ENCODE measurements around the gene PRRX2. TPM values are rescaled to one million over a fixed set of nuclear protein-coding genes. Genes with fewer than 3 reads are reported as not detected.

PRRX2 gene
- total and polyA plus RNA-seq, 4 donors: 0.03 to 0.08 TPM; not detected in 2

DNA sequence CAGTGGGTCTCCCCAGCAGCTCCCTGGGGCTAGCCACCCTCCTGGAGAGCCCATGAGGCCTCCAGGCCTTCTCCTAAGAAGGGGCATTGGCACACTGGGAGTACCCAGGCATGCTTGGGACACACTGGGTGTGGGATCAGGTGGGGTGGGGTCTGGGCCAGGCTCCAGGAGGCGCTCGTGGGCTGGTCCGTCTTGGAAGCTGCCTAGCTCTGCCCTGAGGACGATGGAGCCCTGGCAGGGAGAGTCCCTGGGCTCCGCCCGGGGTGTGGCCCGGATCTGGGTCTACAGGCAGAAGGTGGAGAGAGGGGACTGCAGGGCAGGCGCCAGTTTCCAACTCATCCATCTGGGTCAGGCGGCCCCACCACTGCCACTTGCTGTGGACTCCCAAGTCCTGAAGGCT, 2.4 kb downstream of the PRRX2 start (continued):
- TF ChIP-seq, protein P1, sequence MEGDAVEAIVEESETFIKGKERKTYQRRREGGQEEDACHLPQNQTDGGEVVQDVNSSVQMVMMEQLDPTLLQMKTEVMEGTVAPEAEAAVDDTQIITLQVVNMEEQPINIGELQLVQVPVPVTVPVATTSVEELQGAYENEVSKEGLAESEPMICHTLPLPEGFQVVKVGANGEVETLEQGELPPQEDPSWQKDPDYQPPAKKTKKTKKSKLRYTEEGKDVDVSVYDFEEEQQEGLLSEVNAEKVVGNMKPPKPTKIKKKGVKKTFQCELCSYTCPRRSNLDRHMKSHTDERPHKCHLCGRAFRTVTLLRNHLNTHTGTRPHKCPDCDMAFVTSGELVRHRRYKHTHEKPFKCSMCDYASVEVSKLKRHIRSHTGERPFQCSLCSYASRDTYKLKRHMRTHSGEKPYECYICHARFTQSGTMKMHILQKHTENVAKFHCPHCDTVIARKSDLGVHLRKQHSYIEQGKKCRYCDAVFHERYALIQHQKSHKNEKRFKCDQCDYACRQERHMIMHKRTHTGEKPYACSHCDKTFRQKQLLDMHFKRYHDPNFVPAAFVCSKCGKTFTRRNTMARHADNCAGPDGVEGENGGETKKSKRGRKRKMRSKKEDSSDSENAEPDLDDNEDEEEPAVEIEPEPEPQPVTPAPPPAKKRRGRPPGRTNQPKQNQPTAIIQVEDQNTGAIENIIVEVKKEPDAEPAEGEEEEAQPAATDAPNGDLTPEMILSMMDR (IDR thresholded peaks at IDR 0.05; ENCODE audit: low read depth, low read length, missing input control): no peak
- TF ChIP-seq, protein P2, sequence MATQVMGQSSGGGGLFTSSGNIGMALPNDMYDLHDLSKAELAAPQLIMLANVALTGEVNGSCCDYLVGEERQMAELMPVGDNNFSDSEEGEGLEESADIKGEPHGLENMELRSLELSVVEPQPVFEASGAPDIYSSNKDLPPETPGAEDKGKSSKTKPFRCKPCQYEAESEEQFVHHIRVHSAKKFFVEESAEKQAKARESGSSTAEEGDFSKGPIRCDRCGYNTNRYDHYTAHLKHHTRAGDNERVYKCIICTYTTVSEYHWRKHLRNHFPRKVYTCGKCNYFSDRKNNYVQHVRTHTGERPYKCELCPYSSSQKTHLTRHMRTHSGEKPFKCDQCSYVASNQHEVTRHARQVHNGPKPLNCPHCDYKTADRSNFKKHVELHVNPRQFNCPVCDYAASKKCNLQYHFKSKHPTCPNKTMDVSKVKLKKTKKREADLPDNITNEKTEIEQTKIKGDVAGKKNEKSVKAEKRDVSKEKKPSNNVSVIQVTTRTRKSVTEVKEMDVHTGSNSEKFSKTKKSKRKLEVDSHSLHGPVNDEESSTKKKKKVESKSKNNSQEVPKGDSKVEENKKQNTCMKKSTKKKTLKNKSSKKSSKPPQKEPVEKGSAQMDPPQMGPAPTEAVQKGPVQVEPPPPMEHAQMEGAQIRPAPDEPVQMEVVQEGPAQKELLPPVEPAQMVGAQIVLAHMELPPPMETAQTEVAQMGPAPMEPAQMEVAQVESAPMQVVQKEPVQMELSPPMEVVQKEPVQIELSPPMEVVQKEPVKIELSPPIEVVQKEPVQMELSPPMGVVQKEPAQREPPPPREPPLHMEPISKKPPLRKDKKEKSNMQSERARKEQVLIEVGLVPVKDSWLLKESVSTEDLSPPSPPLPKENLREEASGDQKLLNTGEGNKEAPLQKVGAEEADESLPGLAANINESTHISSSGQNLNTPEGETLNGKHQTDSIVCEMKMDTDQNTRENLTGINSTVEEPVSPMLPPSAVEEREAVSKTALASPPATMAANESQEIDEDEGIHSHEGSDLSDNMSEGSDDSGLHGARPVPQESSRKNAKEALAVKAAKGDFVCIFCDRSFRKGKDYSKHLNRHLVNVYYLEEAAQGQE (IDR thresholded peaks at IDR 0.05): no peak
- TF ChIP-seq TAF1 (conservative IDR thresholded peaks at IDR 0.05): no peak
- TF ChIP-seq, protein P3, sequence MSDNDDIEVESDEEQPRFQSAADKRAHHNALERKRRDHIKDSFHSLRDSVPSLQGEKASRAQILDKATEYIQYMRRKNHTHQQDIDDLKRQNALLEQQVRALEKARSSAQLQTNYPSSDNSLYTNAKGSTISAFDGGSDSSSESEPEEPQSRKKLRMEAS (IDR thresholded peaks at IDR 0.05): no peak

DNA sequence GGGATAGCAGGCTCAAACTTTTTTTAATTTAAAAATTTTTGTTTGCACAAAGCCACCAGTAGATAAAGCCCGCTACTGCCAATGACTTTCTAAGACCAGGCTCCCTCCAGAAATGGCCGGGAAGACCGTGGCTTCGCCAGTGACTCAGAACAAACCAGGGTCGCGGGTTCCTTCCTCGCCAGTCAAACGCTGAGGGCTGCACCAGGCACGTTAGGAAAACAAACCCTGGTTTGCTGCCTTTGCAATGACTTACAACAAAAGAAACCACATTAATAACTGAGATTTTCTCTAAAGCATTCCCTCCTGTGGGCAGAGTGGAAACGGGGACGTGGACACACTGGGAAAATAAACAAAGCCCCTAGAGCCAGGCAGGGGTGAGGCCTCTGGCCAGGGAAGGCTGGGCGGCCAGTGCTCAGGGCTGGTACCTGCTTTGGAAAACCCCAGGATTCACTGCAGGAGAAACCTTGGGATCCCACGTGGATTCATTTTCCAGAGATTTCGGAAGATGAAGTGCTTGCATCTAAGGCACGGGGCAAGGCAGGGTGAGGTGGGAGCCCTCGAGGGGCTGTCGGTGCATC, 3.8 kb downstream of the PRRX2 start:
- no peak for DNase-seq (ENCODE audit: low spot score)
- peaks cover 0 to 10% (median 1%) of the 10 kb centered on the region in 4 donors for H3K27me3 ChIP-seq (ENCODE audit: control insufficient read depth in 4 of 4, insufficient read depth in 4 of 4, low read length in 3 of 4)
- H3K9ac ChIP-seq (ENCODE audit: low read depth in 1 of 2, low read length in 2 of 2): no peak overlapping the region
- no peaks in the 10 kb centered on the region for H3K36me3 ChIP-seq (ENCODE audit: control insufficient read depth in 4 of 4, insufficient read depth in 3 of 4, low read depth in 1 of 4, low read length in 3 of 4)
- H3K4me1 ChIP-seq (ENCODE audit: control insufficient read depth in 4 of 4, insufficient read depth in 4 of 4, low read length in 3 of 4): peaks cover 0 to 10% (median 2%) of the 10 kb centered on the region in 4 donors
- TF ChIP-seq, protein P4, sequence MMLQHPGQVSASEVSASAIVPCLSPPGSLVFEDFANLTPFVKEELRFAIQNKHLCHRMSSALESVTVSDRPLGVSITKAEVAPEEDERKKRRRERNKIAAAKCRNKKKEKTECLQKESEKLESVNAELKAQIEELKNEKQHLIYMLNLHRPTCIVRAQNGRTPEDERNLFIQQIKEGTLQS (IDR thresholded peaks at IDR 0.05): no peak
- TF ChIP-seq, protein P5, sequence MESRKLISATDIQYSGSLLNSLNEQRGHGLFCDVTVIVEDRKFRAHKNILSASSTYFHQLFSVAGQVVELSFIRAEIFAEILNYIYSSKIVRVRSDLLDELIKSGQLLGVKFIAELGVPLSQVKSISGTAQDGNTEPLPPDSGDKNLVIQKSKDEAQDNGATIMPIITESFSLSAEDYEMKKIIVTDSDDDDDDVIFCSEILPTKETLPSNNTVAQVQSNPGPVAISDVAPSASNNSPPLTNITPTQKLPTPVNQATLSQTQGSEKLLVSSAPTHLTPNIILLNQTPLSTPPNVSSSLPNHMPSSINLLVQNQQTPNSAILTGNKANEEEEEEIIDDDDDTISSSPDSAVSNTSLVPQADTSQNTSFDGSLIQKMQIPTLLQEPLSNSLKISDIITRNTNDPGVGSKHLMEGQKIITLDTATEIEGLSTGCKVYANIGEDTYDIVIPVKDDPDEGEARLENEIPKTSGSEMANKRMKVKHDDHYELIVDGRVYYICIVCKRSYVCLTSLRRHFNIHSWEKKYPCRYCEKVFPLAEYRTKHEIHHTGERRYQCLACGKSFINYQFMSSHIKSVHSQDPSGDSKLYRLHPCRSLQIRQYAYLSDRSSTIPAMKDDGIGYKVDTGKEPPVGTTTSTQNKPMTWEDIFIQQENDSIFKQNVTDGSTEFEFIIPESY (IDR thresholded peaks at IDR 0.05): no peak
- no peak for TF ChIP-seq RXRA (IDR thresholded peaks at IDR 0.05)
- no peak for TF ChIP-seq JUND (IDR thresholded peaks at IDR 0.05)
- TF ChIP-seq RAD21 (IDR thresholded peaks at IDR 0.05): no peak
- no peak for TF ChIP-seq FOXA1 (IDR thresholded peaks at IDR 0.05)
- TF ChIP-seq EGR1 (IDR thresholded peaks at IDR 0.05; ENCODE audit: low read depth in 2 of 2): no peak
- TF ChIP-seq HNF4G (IDR thresholded peaks at IDR 0.05): no peak
- TF ChIP-seq FOXA2 (IDR thresholded peaks at IDR 0.05): no peak
- TF ChIP-seq TAF1 (conservative IDR thresholded peaks at IDR 0.05): no peak
- H3K4me3 ChIP-seq (ENCODE audit: low read depth in 1 of 3, low read length in 3 of 3): no peak overlapping the region
- 50% methylated on average over 17 of the region's 17 CpGs for WGBS
- H3K27ac ChIP-seq (ENCODE audit: low read depth in 1 of 2, low read length in 2 of 2): no peak overlapping the region
- no peaks in the 10 kb centered on the region for H3K9me3 ChIP-seq (ENCODE audit: control insufficient read depth in 4 of 4, low read length in 3 of 4)

Data from liver (tissue), 9 donors.